B cell (primary cell): ENCODE data around the gene STAMBP. TPM values are rescaled to one million over a fixed set of nuclear protein-coding genes. Genes with fewer than 3 reads are reported as not detected.

Source experiments
- ATAC-seq: fragments of 200-7000 bp; cut with Tn5 transposase; one replicate; pipeline ENCODE4 v1.10.0; 2021; ENCODE audit warnings: low read depth, mild to moderate bottlenecking, moderate number of reproducible peaks, moderate library complexity
- CTCF ChIA-PET: fragments of 350-600 bp; sonication (Branson Sonifier 250); formaldehyde crosslinking; loops from one replicate; lab custom pipeline; 2021; ENCODE audit warnings: antibody characterized with exemption, inconsistent platforms; lab: Charles Lee
- POLR2A ChIA-PET: fragments of 350-600 bp; sonication (Branson Sonifier 250); formaldehyde crosslinking; loops from one replicate; lab custom pipeline; 2021; ENCODE audit warnings: antibody characterized with exemption; lab: Charles Lee
- DNase-seq: peaks from one replicate; pipeline ENCODE4 v3.0.0; 2013
- H2AFZ ChIP-seq: 2 replicates; pipeline ENCODE4 v1.6.1; 2012; ENCODE audit warnings: mild to moderate bottlenecking, low read depth, low read length; ENCODE audit not compliant: insufficient read depth, poor library complexity, severe bottlenecking
- H3K27ac ChIP-seq, 2 donors: 1 replicate in 1 of 2; 2 replicates in 1 of 2; pipeline ENCODE4 v1.5.1; 2012 to 2013; ENCODE audit warnings: low read length in 2 of 2, mild to moderate bottlenecking in 2 of 2, moderate library complexity in 1 of 2
- H3K27me3 ChIP-seq, 4 experiments: fragments of 200-600 bp in 1 of 4; sonication (generic) in 1 of 4; replicated peaks in 1 of 4; 1 replicate in 2 of 4; 2 replicates in 2 of 4; pipeline versions ENCODE4 v1.6.1 to v1.7.0; 2013 to 2016; ENCODE audit warnings: low read length in 3 of 4, mild to moderate bottlenecking in 2 of 4, mixed read lengths in 1 of 4, moderate library complexity in 1 of 4; ENCODE audit not compliant: insufficient read depth in 4 of 4, control insufficient read depth in 3 of 4; ENCODE audit errors: control extremely low read depth in 1 of 4
- H3K36me3 ChIP-seq, 2 experiments: replicated peaks in 1 of 2; 1 replicate in 1 of 2; 2 replicates in 1 of 2; pipeline versions ENCODE4 v1.6.1 to v1.7.1; 2013; ENCODE audit warnings: low read length in 1 of 2; ENCODE audit not compliant: insufficient read depth in 2 of 2, control insufficient read depth in 1 of 2; ENCODE audit errors: control extremely low read depth in 1 of 2, extremely low read depth in 1 of 2
- H3K4me1 ChIP-seq, 2 donors: fragments of 200-600 bp in 1 of 2; sonication (generic) in 1 of 2; 1 replicate in 1 of 2; 2 replicates in 1 of 2; pipeline versions ENCODE4 v1.5.1 to v1.6.1; 2013 to 2017; ENCODE audit warnings: low read length in 2 of 2; ENCODE audit not compliant: control insufficient read depth in 2 of 2, insufficient read depth in 2 of 2
- H3K4me2 ChIP-seq: replicated peaks from 2 replicates; pipeline ENCODE3; 2012; ENCODE audit warnings: mild to moderate bottlenecking, low read depth, low read length; ENCODE audit not compliant: poor library complexity, severe bottlenecking
- H3K4me3 ChIP-seq, 5 experiments: fragments of 200-600 bp in 1 of 5; sonication (generic) in 1 of 5; 1 replicate in 3 of 5; 2 replicates in 2 of 5; pipeline versions ENCODE4 v1.5.1 to v1.7.0; 2011 to 2016; ENCODE audit warnings: low read length in 4 of 5, mild to moderate bottlenecking in 4 of 5, low read depth in 2 of 5, control low read depth in 1 of 5, moderate library complexity in 1 of 5; ENCODE audit not compliant: insufficient read depth in 1 of 5; ENCODE audit errors: control extremely low read depth in 1 of 5, extremely low read depth in 1 of 5
- H3K79me2 ChIP-seq: fragments of 200-600 bp; sonication (generic); one replicate; pipeline ENCODE4 v1.6.0; 2016; ENCODE audit warnings: low read length; ENCODE audit not compliant: control insufficient read depth, insufficient read depth
- H3K9ac ChIP-seq: fragments of 200-600 bp; sonication (generic); 2 replicates; pipeline ENCODE4 v1.6.1; 2017; ENCODE audit warnings: mild to moderate bottlenecking, low read length, moderate library complexity
- H3K9me3 ChIP-seq, 3 donors: one replicate each; pipeline versions ENCODE4 v1.6.1 to v1.7.1; 2013; ENCODE audit warnings: low read length in 2 of 3; ENCODE audit not compliant: control insufficient read depth in 2 of 3, insufficient read depth in 1 of 3; ENCODE audit errors: control extremely low read depth in 1 of 3
- H4K20me1 ChIP-seq: 2 replicates; pipeline ENCODE4 v1.6.0; 2012; ENCODE audit warnings: mild to moderate bottlenecking, low read length; ENCODE audit not compliant: insufficient read depth, control insufficient read depth, poor library complexity, severe bottlenecking
- H3K27ac Mint-ChIP-seq: one replicate; pipeline ENCODE4 v1.8.0; 2021; ENCODE audit warnings: mixed read lengths
- H3K27me3 Mint-ChIP-seq: one replicate; pipeline ENCODE4 v1.8.0; 2021; ENCODE audit warnings: mixed read lengths
- H3K4me1 Mint-ChIP-seq: one replicate; pipeline ENCODE4 v1.8.0; 2021; ENCODE audit warnings: mixed read lengths
- H3K4me3 Mint-ChIP-seq: one replicate; pipeline ENCODE4 v1.8.0; 2021; ENCODE audit warnings: mixed read lengths
- H3K9me3 Mint-ChIP-seq: one replicate; pipeline ENCODE4 v1.8.0; 2022; ENCODE audit warnings: mixed read lengths; ENCODE audit not compliant: insufficient read depth
- CTCF ChIP-seq: fragments of 200-600 bp; IDR thresholded peaks from one replicate; pipeline ENCODE4 v1.8.0; 2022; ENCODE audit warnings: antibody characterized with exemption, mild to moderate bottlenecking
- EZH2 ChIP-seq: IDR thresholded peaks from 2 replicates; pipeline ENCODE4 v1.6.1; 2012; ENCODE audit warnings: borderline replicate concordance, low read depth, mild to moderate bottlenecking, moderate library complexity, low read length; ENCODE audit not compliant: insufficient read depth, poor library complexity, severe bottlenecking
- WGBS: methylation state at CpG from one replicate; pipeline ENCODE4 v1.1.5; 2013; ENCODE audit warnings: missing lambda C conversion rate; ENCODE audit not compliant: insufficient coverage; 5-methylcytosine and 5-hydroxymethylcytosine counted together
- intact Hi-C: fragments of 100-400 bp; cut with micrococcal nuclease; formaldehyde crosslinking; loops from one replicate; pipeline ENCODE4 v1.10.0; 2022
- polyA plus RNA-seq: library from polyadenylated mRNA; depleted of rRNA; stranded (reverse); fragments of >200 nt; gene quantifications from 2 replicates; pipeline ENCODE4 v1.2.3, GENCODE V29; 2012
- total RNA-seq, 2 donors: library from RNA; stranded (reverse); fragments of 120-200 nt in 1 of 2; gene quantifications; 1 replicate in 1 of 2; 2 replicates in 1 of 2; pipeline versions ENCODE4 v1.2.3 to v1.2.4, GENCODE V29; 2013 to 2022

Gene STAMBP
- total and polyA plus RNA-seq, 2 donors (not counting 1 experiment from before 2014, with no cell fraction given): 21.8 to 32.5 TPM

- CTCF ChIA-PET: no interaction called here
- Histone ChIP-seq H3K4me2 (no peak overlapping the region), H3K4me1 (peaks cover 0 to 5% of the 10 kb centered on the region in 2 donors), H4K20me1 (no peaks in the 10 kb centered on the region), H3K36me3 (peaks cover 9 to 70% of the 10 kb centered on the region in 2 experiments), H3K9ac (no peak overlapping the region), H3K27me3 (no peaks in the 10 kb centered on the region), H3K27ac (no peak overlapping the region), H3K79me2 (no peaks in the 10 kb centered on the region), H3K4me3 (no peak overlapping the region), H3K9me3 (no peaks in the 10 kb centered on the region), H2AFZ (no peak overlapping the region)
- Mint-ChIP-seq H3K27me3 (no peaks in the 10 kb centered on the region), H3K4me3 (no peak overlapping the region), H3K9me3 (no peaks in the 10 kb centered on the region), H3K4me1 (peaks cover 8% of the 10 kb centered on the region), H3K27ac (no peak overlapping the region)
- DNase-seq: no peak
- 100% methylated on average over 1 of the region's 2 CpGs for WGBS
- intact Hi-C loops: no loop called here
- POLR2A ChIA-PET: no interaction called here
- no peak for TF ChIP-seq EZH2
- ATAC-seq: no peak
Measured at GRCh38 chr2:73855526-73855925, 26.8 kb downstream of the STAMBP start.

GRCh38 chr2:73856214-73856613 is 27.5 kb downstream of the STAMBP start:
- Histone ChIP-seq H3K9me3 (no peaks in the 10 kb centered on the region), H2AFZ (no peak overlapping the region), H3K4me2 (no peak overlapping the region), H3K36me3 (peaks cover 12 to 70% of the 10 kb centered on the region in 2 experiments), H3K27me3 (no peaks in the 10 kb centered on the region), H3K4me1 (peaks cover 0 to 5% of the 10 kb centered on the region in 2 donors), H3K9ac (no peak overlapping the region), H4K20me1 (no peaks in the 10 kb centered on the region), H3K79me2 (no peaks in the 10 kb centered on the region), H3K4me3 (no peak overlapping the region), H3K27ac (no peak overlapping the region)
- POLR2A ChIA-PET: no interaction called here
- Mint-ChIP-seq H3K4me1 (peaks cover 8% of the 10 kb centered on the region), H3K27ac (no peak overlapping the region), H3K4me3 (no peak overlapping the region), H3K9me3 (no peaks in the 10 kb centered on the region), H3K27me3 (no peaks in the 10 kb centered on the region)
- CTCF ChIA-PET: no interaction called here
- TF ChIP-seq EZH2 (no peak), CTCF (no peak)
- intact Hi-C loops: no loop called here
- DNase-seq (no peak), ATAC-seq (no peak)
